ENCODE data around the gene NKD2. TPM values are rescaled to one million over a fixed set of nuclear protein-coding genes. Genes with fewer than 3 reads are reported as not detected.

NKD2 gene
- total RNA-seq, 4 donors from 2014 or later: 0.78 to 3.2 (median 1.6) TPM

DNA sequence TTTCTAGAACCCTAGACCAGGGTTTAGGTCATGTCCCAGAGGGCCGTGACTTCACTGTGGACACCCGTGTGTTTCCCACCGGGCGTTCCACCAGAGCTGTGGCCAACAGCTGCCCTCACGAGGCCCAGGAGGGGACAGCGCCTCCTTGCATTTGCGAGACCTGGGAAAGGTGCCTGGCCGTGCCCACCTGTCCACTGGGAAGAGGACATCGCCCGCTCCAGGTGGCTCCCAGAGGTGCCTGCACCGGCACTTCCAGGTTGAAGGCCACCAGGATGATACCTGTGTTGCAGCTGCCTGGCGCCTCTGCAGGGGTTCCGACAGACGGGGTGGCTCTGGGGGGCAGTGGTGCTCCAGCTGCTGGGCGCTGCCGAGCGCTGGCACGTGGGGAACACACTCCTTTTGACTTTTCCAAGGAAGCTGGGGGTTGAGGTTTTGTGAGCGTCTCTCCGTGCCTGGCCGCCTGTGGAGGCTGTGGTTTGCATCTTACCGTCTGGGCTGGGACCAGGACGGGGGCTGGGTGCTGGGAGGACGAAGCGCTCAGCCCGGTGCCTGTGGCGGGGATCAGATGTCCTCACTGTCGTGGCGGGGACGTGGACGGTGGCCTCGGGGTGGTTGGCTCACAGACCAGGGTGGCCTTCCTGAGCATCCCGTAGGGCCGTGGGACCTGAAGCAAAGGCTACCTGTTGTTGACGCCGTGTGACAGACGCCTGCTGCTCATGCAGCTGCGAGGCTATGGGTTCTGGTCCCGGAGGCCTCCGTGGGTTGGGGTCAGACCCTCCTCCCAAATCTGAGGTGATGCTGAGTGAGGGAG, 19.2 kb downstream of the NKD2 start:
- no peak for DNase-seq
- Histone ChIP-seq H3K36me3 (no peaks in the 10 kb centered on the region), H3K4me1 (no peaks in the 10 kb centered on the region), H3K27ac (no peak overlapping the region), H3K27me3 (no peaks in the 10 kb centered on the region), H3K4me3 (replicated peaks in 1 of 3) (no peak overlapping the region), H3K9me3 (no peaks in the 10 kb centered on the region)
- 88 to 89% methylated on average over 24 to 25 of the region's 40 CpGs for WGBS, 2 donors
- TF ChIP-seq, protein P1, sequence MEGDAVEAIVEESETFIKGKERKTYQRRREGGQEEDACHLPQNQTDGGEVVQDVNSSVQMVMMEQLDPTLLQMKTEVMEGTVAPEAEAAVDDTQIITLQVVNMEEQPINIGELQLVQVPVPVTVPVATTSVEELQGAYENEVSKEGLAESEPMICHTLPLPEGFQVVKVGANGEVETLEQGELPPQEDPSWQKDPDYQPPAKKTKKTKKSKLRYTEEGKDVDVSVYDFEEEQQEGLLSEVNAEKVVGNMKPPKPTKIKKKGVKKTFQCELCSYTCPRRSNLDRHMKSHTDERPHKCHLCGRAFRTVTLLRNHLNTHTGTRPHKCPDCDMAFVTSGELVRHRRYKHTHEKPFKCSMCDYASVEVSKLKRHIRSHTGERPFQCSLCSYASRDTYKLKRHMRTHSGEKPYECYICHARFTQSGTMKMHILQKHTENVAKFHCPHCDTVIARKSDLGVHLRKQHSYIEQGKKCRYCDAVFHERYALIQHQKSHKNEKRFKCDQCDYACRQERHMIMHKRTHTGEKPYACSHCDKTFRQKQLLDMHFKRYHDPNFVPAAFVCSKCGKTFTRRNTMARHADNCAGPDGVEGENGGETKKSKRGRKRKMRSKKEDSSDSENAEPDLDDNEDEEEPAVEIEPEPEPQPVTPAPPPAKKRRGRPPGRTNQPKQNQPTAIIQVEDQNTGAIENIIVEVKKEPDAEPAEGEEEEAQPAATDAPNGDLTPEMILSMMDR (IDR thresholded peaks at IDR 0.05): no peak
- no peak for TF ChIP-seq POLR2A (IDR thresholded peaks at IDR 0.05)
- intact Hi-C loops (cut with DNase I): no loop called here

DNA sequence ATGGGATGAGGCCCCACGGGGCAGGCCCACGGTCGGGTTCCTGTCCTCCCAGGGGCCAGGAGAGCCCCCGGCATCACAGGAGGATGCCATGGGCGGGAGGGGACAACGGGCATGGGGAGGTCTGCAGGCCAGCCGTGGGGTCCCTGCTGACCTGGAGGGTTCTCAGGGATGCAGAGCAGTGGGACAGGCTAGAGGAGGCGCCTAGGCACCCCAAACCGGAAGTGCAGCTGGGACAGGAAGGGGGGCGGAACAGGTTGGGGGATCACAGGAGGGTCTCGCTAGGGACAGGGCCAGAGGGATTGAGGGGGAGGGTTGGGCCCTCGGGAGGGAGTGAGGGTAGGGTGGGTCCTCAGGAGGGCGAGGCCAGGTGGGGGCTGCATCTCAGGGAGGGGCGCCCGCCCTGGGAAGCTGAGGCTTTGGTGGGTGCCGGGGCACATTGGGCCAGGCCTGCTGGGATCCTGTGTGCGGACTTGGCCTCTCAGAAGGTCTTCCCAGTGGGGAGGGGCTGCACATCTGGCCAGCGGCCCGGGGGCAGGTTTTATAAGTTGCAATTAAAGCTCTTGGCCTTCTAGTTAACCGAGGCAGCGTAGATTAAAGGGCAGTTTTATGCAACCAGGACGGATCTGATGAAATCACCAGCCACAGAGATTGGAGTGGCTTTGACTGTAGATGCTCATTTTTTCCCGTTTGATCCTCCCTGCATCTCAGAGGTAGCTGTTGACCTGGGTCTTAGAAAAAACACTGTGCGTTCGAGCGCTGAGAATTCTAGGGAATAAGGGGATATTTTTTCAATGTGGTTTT, 20.1 kb downstream of the NKD2 start:
- Histone ChIP-seq H3K27me3 (no peaks in the 10 kb centered on the region), H3K9me3 (no peaks in the 10 kb centered on the region), H3K4me1 (no peaks in the 10 kb centered on the region), H3K4me3 (replicated peaks in 1 of 3) (no peak overlapping the region), H3K36me3 (no peaks in the 10 kb centered on the region), H3K27ac (no peak overlapping the region)
- WGBS, 2 donors: 72 to 80% methylated on average over 19 to 20 of the region's 26 CpGs
- TF ChIP-seq, protein P1 (IDR thresholded peaks at IDR 0.05): no peak
- no peak for TF ChIP-seq POLR2A (IDR thresholded peaks at IDR 0.05)
- no peak for DNase-seq
- intact Hi-C loops (cut with DNase I): no loop called here

DNA sequence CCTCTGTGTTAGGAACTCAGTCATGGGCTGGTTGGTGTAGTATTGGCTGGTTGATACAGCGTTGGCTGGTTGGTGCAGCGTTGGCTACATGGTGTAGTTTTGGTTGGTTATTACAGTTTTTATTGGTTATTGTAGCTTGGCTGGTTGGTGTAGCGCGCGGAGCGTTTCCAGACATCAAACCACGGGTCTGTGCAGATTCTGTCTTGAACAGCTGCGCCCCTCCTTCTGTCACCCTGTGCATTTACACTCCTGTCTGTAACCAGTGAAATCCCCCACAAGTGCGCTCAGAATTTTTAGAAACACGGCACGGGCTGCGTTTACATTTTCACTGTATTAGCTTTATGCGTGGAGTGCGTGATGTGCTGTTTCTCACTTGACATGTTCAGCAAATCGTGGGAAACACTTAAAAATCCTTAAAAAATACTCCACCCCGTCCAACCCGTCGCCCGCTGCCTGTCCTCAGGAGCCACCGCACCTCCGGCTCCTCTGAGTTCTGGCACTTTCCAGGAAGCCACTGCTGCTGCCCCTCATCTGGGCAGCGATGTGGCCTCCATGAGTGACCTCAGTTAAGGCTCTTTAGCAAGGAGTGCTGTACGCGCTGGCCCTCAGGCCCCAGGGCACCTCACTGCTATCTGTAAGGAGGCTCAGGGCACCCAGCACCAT, 20.8 kb downstream of the NKD2 start:
- H3K27ac ChIP-seq: no peak overlapping the region
- no peaks in the 10 kb centered on the region for H3K27me3 ChIP-seq
- H3K4me1 ChIP-seq: no peaks in the 10 kb centered on the region
- H3K36me3 ChIP-seq: no peaks in the 10 kb centered on the region
- no peak for DNase-seq
- intact Hi-C loops (cut with DNase I): no loop called here
- no peak overlapping the region for H3K4me3 ChIP-seq (replicated peaks in 1 of 3)
- H3K9me3 ChIP-seq: no peaks in the 10 kb centered on the region
- WGBS, 2 donors: 79 to 81% methylated on average over 24 of the region's 24 CpGs
- TF ChIP-seq, protein P1 (IDR thresholded peaks at IDR 0.05): no peak
- no peak for TF ChIP-seq POLR2A (IDR thresholded peaks at IDR 0.05)

DNA sequence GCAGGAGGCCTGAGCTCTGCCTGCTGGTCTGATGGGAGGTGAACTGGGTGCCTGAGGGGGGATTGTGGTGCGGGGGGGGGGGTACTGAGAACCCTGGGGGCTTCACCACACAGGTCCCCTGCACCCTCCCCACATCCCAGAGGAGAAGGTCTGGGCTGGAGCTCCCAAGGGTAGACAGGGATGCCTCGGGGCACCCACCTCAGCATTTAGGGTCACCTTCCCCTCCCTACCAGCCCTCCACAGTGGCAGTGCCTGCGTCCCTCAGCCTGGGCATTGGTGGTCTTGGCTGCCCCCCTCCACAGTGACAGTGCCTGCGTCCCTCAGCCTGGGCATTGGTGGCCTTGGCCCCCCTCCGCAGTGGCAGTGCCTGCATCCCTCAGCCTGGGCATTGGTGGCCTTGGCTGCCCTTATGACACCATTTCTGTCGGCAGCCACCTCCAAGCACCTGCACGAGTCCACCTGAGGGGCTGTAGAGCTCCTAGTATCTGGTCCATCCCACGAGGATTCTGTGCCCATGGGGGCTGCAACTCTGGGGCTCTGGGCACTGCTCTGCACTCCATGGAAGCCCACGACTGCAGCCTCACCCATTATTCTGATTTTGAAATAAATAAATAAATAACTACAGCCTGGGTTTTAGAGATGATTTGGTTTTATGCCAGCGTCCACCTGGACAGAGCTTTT, 21.5 kb downstream of the NKD2 start:
- intact Hi-C loops (cut with DNase I): no loop called here
- no peak for DNase-seq
- Histone ChIP-seq H3K27me3 (no peaks in the 10 kb centered on the region), H3K36me3 (no peaks in the 10 kb centered on the region), H3K9me3 (no peaks in the 10 kb centered on the region), H3K27ac (no peak overlapping the region), H3K4me1 (no peaks in the 10 kb centered on the region), H3K4me3 (replicated peaks in 1 of 3) (no peak overlapping the region)
- TF ChIP-seq, protein P1 (IDR thresholded peaks at IDR 0.05): no peak
- TF ChIP-seq POLR2A (IDR thresholded peaks at IDR 0.05): no peak
- WGBS, 2 donors: 80 to 84% methylated on average over 4 to 6 of the region's 10 CpGs
